Fibroblast of the aortic adventitia (primary cell): ENCODE measurements around the gene COL2A1. TPM values are rescaled to one million over a fixed set of nuclear protein-coding genes. Genes with fewer than 3 reads are reported as not detected.

Experiments used
- DNase-seq: peaks from one replicate; pipeline ENCODE4 v3.0.0-alpha.2; 2010; ENCODE audit warnings: low read depth
- H3K4me3 ChIP-seq: 2 replicates; pipeline ENCODE4 v1.5.1; 2011; ENCODE audit warnings: low read depth, mild to moderate bottlenecking, control low read depth, low read length, moderate library complexity
- CTCF ChIP-seq: IDR thresholded peaks from 2 replicates; pipeline ENCODE4 v1.5.1; 2011; ENCODE audit warnings: mild to moderate bottlenecking, low read length, control low read depth, inconsistent platforms; ENCODE audit not compliant: insufficient read depth
- total RNA-seq: library from RNA; depleted of rRNA; stranded (reverse); fragments of >200 nt; gene quantifications from 2 replicates; pipeline ENCODE4 v1.2.3, GENCODE V29; 2012; ENCODE audit warnings: low replicate concordance

COL2A1 gene
- total RNA-seq, 1 donor: not detected

GRCh38 chr12:48038085-48038484 lies 33.8 kb upstream of the COL2A1 start:
- H3K4me3 ChIP-seq: no peak overlapping the region
- no peak for DNase-seq
- no peak for TF ChIP-seq CTCF

- H3K4me3 ChIP-seq: no peak overlapping the region
- no peak for TF ChIP-seq CTCF
- peak; percentile 4 for DNase-seq
These were observed 33.1 kb upstream of the COL2A1 start for GRCh38 chr12:48037267-48037915.

- DNase-seq: no peak
- H3K4me3 ChIP-seq: no peak overlapping the region
- TF ChIP-seq CTCF: no peak
These were observed 32.5 kb upstream of the COL2A1 start for GRCh38 chr12:48036818-48037217.

GRCh38 chr12:48034835-48035805 lies 30.8 kb upstream of the COL2A1 start:
- H3K4me3 ChIP-seq: no peak overlapping the region
- TF ChIP-seq CTCF: no peak
- DNase-seq: no peak

GRCh38 chr12:48033451-48033850 lies 29.2 kb upstream of the COL2A1 start:
- no peak for DNase-seq
- no peak overlapping the region for H3K4me3 ChIP-seq
- no peak for TF ChIP-seq CTCF

GRCh38 chr12:48032597-48032996 lies 28.3 kb upstream of the COL2A1 start:
- DNase-seq: peak; percentile 11
- no peak for TF ChIP-seq CTCF
- H3K4me3 ChIP-seq: no peak overlapping the region
